ENCODE results near the gene KCTD6. TPM values are rescaled to one million over a fixed set of nuclear protein-coding genes. Genes with fewer than 3 reads are reported as not detected.

The KCTD6 gene
- total RNA-seq, 1 experiment from 2014 or later: 15.5 TPM

GRCh38 chr3:58491506-58492402, at the start of gene KCTD6 (continued):
- TF ChIP-seq ARID4B (CRISPR knock-in tag; IDR thresholded peaks at IDR 0.05; ENCODE audit: borderline replicate concordance) (no peak), SP1 (CRISPR knock-in tag; conservative IDR thresholded peaks at IDR 0.05) (peak; percentile 64; the same call in 1 of the 2 replicates), ATF1 (CRISPR knock-in tag; IDR thresholded peaks at IDR 0.05) (no peak), E2F5 (CRISPR knock-in tag; IDR thresholded peaks at IDR 0.05) (peak; percentile 53; the same call in 1 of the 2 replicates), TEAD1 (CRISPR knock-in tag; IDR thresholded peaks at IDR 0.05) (no peak), ZNF416 (CRISPR knock-in tag; IDR thresholded peaks at IDR 0.05) (no peak), AR (CRISPR knock-in tag; IDR thresholded peaks at IDR 0.05) (no peak), AFF4 (CRISPR knock-in tag; IDR thresholded peaks at IDR 0.05; ENCODE audit: borderline replicate concordance) (no peak), ATF3 (CRISPR knock-in tag; conservative IDR thresholded peaks at IDR 0.05) (no peak), TCF7 (CRISPR knock-in tag; IDR thresholded peaks at IDR 0.05; ENCODE audit: low read depth) (no peak), MYBL2 (CRISPR knock-in tag; IDR thresholded peaks at IDR 0.05) (no peak), TEAD4 (CRISPR knock-in tag; IDR thresholded peaks at IDR 0.05) (no peak), NR1H2 (CRISPR knock-in tag; IDR thresholded peaks at IDR 0.05) (no peak), HMGXB4 (CRISPR knock-in tag; IDR thresholded peaks at IDR 0.05) (peak; percentile 83)
